Astrocyte (in vitro differentiated cells and primary cell): Measurements from ENCODE around the gene ADORA2A.

Experiments used
- EZH2 ChIP-seq: IDR thresholded peaks from 2 replicates; pipeline ENCODE4 v1.6.1; 2012; ENCODE audit warnings: mild to moderate bottlenecking, low read length, inconsistent platforms; ENCODE audit not compliant: insufficient read depth
- TF ChIP-seq, protein P1 (sequence below): IDR thresholded peaks from 2 replicates; pipeline ENCODE4 v1.5.1; 2011; ENCODE audit warnings: low read depth, mild to moderate bottlenecking, inconsistent platforms, low read length, moderate library complexity; ENCODE audit not compliant: insufficient read depth

DNA sequence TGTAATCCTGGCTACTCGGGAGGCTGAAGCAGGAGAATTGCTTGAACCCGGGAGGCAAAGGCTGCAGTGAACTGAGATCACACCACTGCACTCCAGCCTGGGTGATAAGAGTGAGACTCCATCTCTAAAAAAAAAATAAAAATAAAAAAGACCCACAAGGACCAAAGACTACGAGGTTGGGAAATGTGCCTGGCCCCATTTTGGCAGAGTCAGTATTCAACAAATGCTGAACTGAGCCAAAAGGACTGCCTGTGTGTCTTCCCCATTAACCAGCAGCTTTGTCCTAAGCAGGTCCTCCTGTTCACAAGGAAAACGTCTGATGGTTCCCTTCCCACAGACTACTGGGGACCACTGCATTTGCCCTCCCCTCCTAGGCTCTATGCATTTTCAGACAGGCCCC, 27.6 kb downstream of the ADORA2A start:
- TF ChIP-seq, protein P1, sequence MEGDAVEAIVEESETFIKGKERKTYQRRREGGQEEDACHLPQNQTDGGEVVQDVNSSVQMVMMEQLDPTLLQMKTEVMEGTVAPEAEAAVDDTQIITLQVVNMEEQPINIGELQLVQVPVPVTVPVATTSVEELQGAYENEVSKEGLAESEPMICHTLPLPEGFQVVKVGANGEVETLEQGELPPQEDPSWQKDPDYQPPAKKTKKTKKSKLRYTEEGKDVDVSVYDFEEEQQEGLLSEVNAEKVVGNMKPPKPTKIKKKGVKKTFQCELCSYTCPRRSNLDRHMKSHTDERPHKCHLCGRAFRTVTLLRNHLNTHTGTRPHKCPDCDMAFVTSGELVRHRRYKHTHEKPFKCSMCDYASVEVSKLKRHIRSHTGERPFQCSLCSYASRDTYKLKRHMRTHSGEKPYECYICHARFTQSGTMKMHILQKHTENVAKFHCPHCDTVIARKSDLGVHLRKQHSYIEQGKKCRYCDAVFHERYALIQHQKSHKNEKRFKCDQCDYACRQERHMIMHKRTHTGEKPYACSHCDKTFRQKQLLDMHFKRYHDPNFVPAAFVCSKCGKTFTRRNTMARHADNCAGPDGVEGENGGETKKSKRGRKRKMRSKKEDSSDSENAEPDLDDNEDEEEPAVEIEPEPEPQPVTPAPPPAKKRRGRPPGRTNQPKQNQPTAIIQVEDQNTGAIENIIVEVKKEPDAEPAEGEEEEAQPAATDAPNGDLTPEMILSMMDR: no peak
- no peak for TF ChIP-seq EZH2
